ENCODE data around the gene ANKRD35.

- no peak for TF ChIP-seq STAT6 (CRISPR knock-in tag; conservative IDR thresholded peaks at IDR 0.05; ENCODE audit: low read depth)
- TF ChIP-seq CTCF (IDR thresholded peaks at IDR 0.05) = no peak
- TF ChIP-seq FOXP1 (CRISPR knock-in tag; IDR thresholded peaks at IDR 0.05; ENCODE audit: borderline replicate concordance) = no peak
- no peak for TF ChIP-seq ATF2 (CRISPR knock-in tag; IDR thresholded peaks at IDR 0.05; ENCODE audit: borderline replicate concordance, low read depth)
- TF ChIP-seq RELA (CRISPR knock-in tag; IDR thresholded peaks at IDR 0.05; ENCODE audit: borderline replicate concordance) = no peak
- no peak for TF ChIP-seq SP1 (CRISPR knock-in tag; conservative IDR thresholded peaks at IDR 0.05)
- no peak for TF ChIP-seq CREB1 (CRISPR knock-in tag; IDR thresholded peaks at IDR 0.05)
- TF ChIP-seq, protein P1, sequence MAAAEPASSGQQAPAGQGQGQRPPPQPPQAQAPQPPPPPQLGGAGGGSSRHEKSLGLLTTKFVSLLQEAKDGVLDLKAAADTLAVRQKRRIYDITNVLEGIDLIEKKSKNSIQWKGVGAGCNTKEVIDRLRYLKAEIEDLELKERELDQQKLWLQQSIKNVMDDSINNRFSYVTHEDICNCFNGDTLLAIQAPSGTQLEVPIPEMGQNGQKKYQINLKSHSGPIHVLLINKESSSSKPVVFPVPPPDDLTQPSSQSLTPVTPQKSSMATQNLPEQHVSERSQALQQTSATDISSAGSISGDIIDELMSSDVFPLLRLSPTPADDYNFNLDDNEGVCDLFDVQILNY (CRISPR knock-in tag; IDR thresholded peaks at IDR 0.05) = no peak
- TF ChIP-seq TEAD4 (CRISPR knock-in tag; IDR thresholded peaks at IDR 0.05) = no peak
- TF ChIP-seq ELF4 (CRISPR knock-in tag; IDR thresholded peaks at IDR 0.05; ENCODE audit: low read depth) = no peak
- no peak for TF ChIP-seq ZNF232 (CRISPR knock-in tag; IDR thresholded peaks at IDR 0.05)
- no peak for TF ChIP-seq GABPB1 (CRISPR knock-in tag; IDR thresholded peaks at IDR 0.05)
Measured at GRCh38 chr1:145908653-145909052, 23.0 kb upstream of the ANKRD35 start.

Data from WTC11 (cell line).